Measurements from ENCODE around the gene WFDC10B. TPM values are rescaled to one million over a fixed set of nuclear protein-coding genes. Genes with fewer than 3 reads are reported as not detected.

WFDC10B gene
- total RNA-seq (not detected), polyA plus RNA-seq (not detected)
- long read RNA-seq, donor 1, result 0 reads
- long read RNA-seq, donor 2, result 0 reads
- long read RNA-seq, donor 3, result 0 reads
- long read RNA-seq, donor 4, result 0 reads

- Histone ChIP-seq H3K27me3 (ENCODE audit: control insufficient read depth, insufficient read depth) (no peaks in the 10 kb centered on the region), H3K27ac (ENCODE audit: low read length) (no peak within 1 kb of the TSS), H3K4me3 (ENCODE audit: low read length) (no peak within 1 kb of the TSS), H3K9me3 (ENCODE audit: control insufficient read depth, low read length) (no peaks in the 10 kb centered on the region), H3K4me1 (ENCODE audit: control insufficient read depth, insufficient read depth, low read length) (no peaks in the 10 kb centered on the region)
- DNase-seq, result no peak
- ATAC-seq, result no peak
- intact Hi-C loops (cut with DNase I), result no loop called here
- WGBS, result 86% methylated on average over 1 of the region's 1 CpG
Measured at GRCh38 chr20:45704969-45705637, at the start of gene WFDC10B. Gene WFDC10B, minus strand, starts transcription at chr20:45705019. Its CDS starts 19,027 bp downstream, at chr20:45685992.

- no peaks in the 10 kb centered on the region for H3K27me3 ChIP-seq (ENCODE audit: control insufficient read depth, insufficient read depth)
- no peaks in the 10 kb centered on the region for H3K4me1 ChIP-seq (ENCODE audit: control insufficient read depth, insufficient read depth, low read length)
- ATAC-seq, result no peak
- H3K9me3 ChIP-seq (ENCODE audit: control insufficient read depth, low read length), result no peaks in the 10 kb centered on the region
- WGBS, result 90% methylated on average over 3 of the region's 3 CpGs
- no peak for DNase-seq
- H3K4me3 ChIP-seq (ENCODE audit: low read length), result no peak overlapping the region
- intact Hi-C loops (cut with DNase I), result loop anchor here in 1 of 4 donors (10.0 kb wide), 1 partner anchor 208 kb away; the partner anchor contains the start of gene EPPIN
- H3K27ac ChIP-seq (ENCODE audit: low read length), result no peak overlapping the region
Measured at GRCh38 chr20:45752746-45753145, 47.9 kb upstream of the WFDC10B start.

GRCh38 chr20:45751721-45752120, 46.9 kb upstream of the WFDC10B start:
- Histone ChIP-seq H3K4me1 (ENCODE audit: control insufficient read depth, insufficient read depth, low read length) (no peaks in the 10 kb centered on the region), H3K27me3 (ENCODE audit: control insufficient read depth, insufficient read depth) (no peaks in the 10 kb centered on the region), H3K4me3 (ENCODE audit: low read length) (no peak overlapping the region), H3K9me3 (ENCODE audit: control insufficient read depth, low read length) (no peaks in the 10 kb centered on the region), H3K27ac (ENCODE audit: low read length) (no peak overlapping the region)
- ATAC-seq, result no peak
- DNase-seq, result no peak
- intact Hi-C loops (cut with DNase I), result loop anchor here in 1 of 4 donors (10.0 kb wide), 1 partner anchor 207 kb away; the partner anchor contains the start of gene EPPIN
- 83% methylated on average over 1 of the region's 1 CpG for WGBS

- no peaks in the 10 kb centered on the region for H3K4me1 ChIP-seq (ENCODE audit: control insufficient read depth, insufficient read depth, low read length)
- intact Hi-C loops (cut with DNase I), result no loop called here
- no peaks in the 10 kb centered on the region for H3K9me3 ChIP-seq (ENCODE audit: control insufficient read depth, low read length)
- no peak for DNase-seq
- no peak overlapping the region for H3K27ac ChIP-seq (ENCODE audit: low read length)
- no peak overlapping the region for H3K4me3 ChIP-seq (ENCODE audit: low read length)
- no peak for ATAC-seq
- no peaks in the 10 kb centered on the region for H3K27me3 ChIP-seq (ENCODE audit: control insufficient read depth, insufficient read depth)
Measured at GRCh38 chr20:45745015-45745414, 40.2 kb upstream of the WFDC10B start.

GRCh38 chr20:45742596-45742995, 37.8 kb upstream of the WFDC10B start:
- ATAC-seq, result no peak
- WGBS, result 86% methylated on average over 4 of the region's 4 CpGs
- no peak for DNase-seq
- no peaks in the 10 kb centered on the region for H3K9me3 ChIP-seq (ENCODE audit: control insufficient read depth, low read length)
- intact Hi-C loops (cut with DNase I), result no loop called here
- no peak overlapping the region for H3K4me3 ChIP-seq (ENCODE audit: low read length)
- no peaks in the 10 kb centered on the region for H3K4me1 ChIP-seq (ENCODE audit: control insufficient read depth, insufficient read depth, low read length)
- no peak overlapping the region for H3K27ac ChIP-seq (ENCODE audit: low read length)
- H3K27me3 ChIP-seq (ENCODE audit: control insufficient read depth, insufficient read depth), result no peaks in the 10 kb centered on the region

- Histone ChIP-seq H3K27me3 (ENCODE audit: control insufficient read depth, insufficient read depth) (no peaks in the 10 kb centered on the region), H3K4me3 (ENCODE audit: low read length) (no peak overlapping the region), H3K4me1 (ENCODE audit: control insufficient read depth, insufficient read depth, low read length) (no peaks in the 10 kb centered on the region), H3K27ac (ENCODE audit: low read length) (no peak overlapping the region), H3K9me3 (ENCODE audit: control insufficient read depth, low read length) (peaks cover 2% of the 10 kb centered on the region)
- ATAC-seq, result no peak
- DNase-seq, result no peak
- 93% methylated on average over 23 of the region's 23 CpGs for WGBS
- intact Hi-C loops (cut with DNase I), result no loop called here
Measured at GRCh38 chr20:45735988-45736387, 31.2 kb upstream of the WFDC10B start.

GRCh38 chr20:45735552-45735951, 30.7 kb upstream of the WFDC10B start:
- H3K27me3 ChIP-seq (ENCODE audit: control insufficient read depth, insufficient read depth), result no peaks in the 10 kb centered on the region
- no peak overlapping the region for H3K27ac ChIP-seq (ENCODE audit: low read length)
- 87% methylated on average over 8 of the region's 8 CpGs for WGBS
- ATAC-seq, result no peak
- H3K4me1 ChIP-seq (ENCODE audit: control insufficient read depth, insufficient read depth, low read length), result no peaks in the 10 kb centered on the region
- intact Hi-C loops (cut with DNase I), result no loop called here
- DNase-seq, result no peak
- H3K9me3 ChIP-seq (ENCODE audit: control insufficient read depth, low read length), result peaks cover 2% of the 10 kb centered on the region
- no peak overlapping the region for H3K4me3 ChIP-seq (ENCODE audit: low read length)

GRCh38 chr20:45732199-45732598, 27.4 kb upstream of the WFDC10B start:
- Histone ChIP-seq H3K4me1 (ENCODE audit: control insufficient read depth, insufficient read depth, low read length) (no peaks in the 10 kb centered on the region), H3K4me3 (ENCODE audit: low read length) (no peak overlapping the region), H3K27me3 (ENCODE audit: control insufficient read depth, insufficient read depth) (no peaks in the 10 kb centered on the region), H3K9me3 (ENCODE audit: control insufficient read depth, low read length) (peaks cover 2% of the 10 kb centered on the region), H3K27ac (ENCODE audit: low read length) (no peak overlapping the region)
- intact Hi-C loops (cut with DNase I), result no loop called here
- ATAC-seq (no peak), DNase-seq (no peak)

GRCh38 chr20:45727044-45727443, 22.2 kb upstream of the WFDC10B start:
- 42% methylated on average over 2 of the region's 2 CpGs for WGBS
- ATAC-seq (no peak), DNase-seq (no peak)
- Histone ChIP-seq H3K27me3 (ENCODE audit: control insufficient read depth, insufficient read depth) (no peaks in the 10 kb centered on the region), H3K9me3 (ENCODE audit: control insufficient read depth, low read length) (no peaks in the 10 kb centered on the region), H3K4me3 (ENCODE audit: low read length) (no peak overlapping the region), H3K4me1 (ENCODE audit: control insufficient read depth, insufficient read depth, low read length) (no peaks in the 10 kb centered on the region), H3K27ac (ENCODE audit: low read length) (no peak overlapping the region)
- intact Hi-C loops (cut with DNase I), result no loop called here

GRCh38 chr20:45725134-45725533, 20.3 kb upstream of the WFDC10B start:
- H3K4me3 ChIP-seq (ENCODE audit: low read length), result no peak overlapping the region

GRCh38 chr20:45722047-45722446, 17.2 kb upstream of the WFDC10B start, which contains the start of gene SPINT4:
Gene SPINT4, plus strand, starts transcription at chr20:45722347. Its CDS starts 21 bp downstream, at chr20:45722368.
- ATAC-seq (no peak), DNase-seq (no peak)
- intact Hi-C loops (cut with DNase I), result no loop called here
- Histone ChIP-seq H3K9me3 (ENCODE audit: control insufficient read depth, low read length) (no peaks in the 10 kb centered on the region), H3K27ac (ENCODE audit: low read length) (no peak within 1 kb of the TSS), H3K27me3 (ENCODE audit: control insufficient read depth, insufficient read depth) (no peaks in the 10 kb centered on the region), H3K4me1 (ENCODE audit: control insufficient read depth, insufficient read depth, low read length) (no peaks in the 10 kb centered on the region), H3K4me3 (ENCODE audit: low read length) (no peak within 1 kb of the TSS)
- WGBS, result 59% methylated on average over 1 of the region's 1 CpG

More at GRCh38 chr20:45725134-45725533, 20.3 kb upstream of the WFDC10B start:
- H3K27ac ChIP-seq (ENCODE audit: low read length), result no peak overlapping the region
- H3K9me3 ChIP-seq (ENCODE audit: control insufficient read depth, low read length), result no peaks in the 10 kb centered on the region
- H3K4me1 ChIP-seq (ENCODE audit: control insufficient read depth, insufficient read depth, low read length), result no peaks in the 10 kb centered on the region
- intact Hi-C loops (cut with DNase I), result no loop called here
- H3K27me3 ChIP-seq (ENCODE audit: control insufficient read depth, insufficient read depth), result no peaks in the 10 kb centered on the region
- ATAC-seq, result no peak
- DNase-seq, result no peak

All from right cardiac atrium (tissue), 5 donors.